HG02852 (cell line): ENCODE measurements around the gene ALG12.

Experiments used
- ATAC-seq: cut with Tn5 transposase; IDR thresholded peaks from one replicate; pipeline ENCODE4 v1.9.1; 2021; ENCODE audit warnings: mild to moderate bottlenecking, moderate library complexity; ENCODE audit not compliant: unreplicated experiment

ALG12 gene

GRCh38 chr22:49958366-49958921, 40.2 kb upstream of the ALG12 start:
- ATAC-seq, result no peak

- no peak for ATAC-seq
Observed at GRCh38 chr22:49957826-49958365, 39.7 kb upstream of the ALG12 start.

GRCh38 chr22:49956914-49957825, 38.9 kb upstream of the ALG12 start:
- no peak for ATAC-seq

DNA sequence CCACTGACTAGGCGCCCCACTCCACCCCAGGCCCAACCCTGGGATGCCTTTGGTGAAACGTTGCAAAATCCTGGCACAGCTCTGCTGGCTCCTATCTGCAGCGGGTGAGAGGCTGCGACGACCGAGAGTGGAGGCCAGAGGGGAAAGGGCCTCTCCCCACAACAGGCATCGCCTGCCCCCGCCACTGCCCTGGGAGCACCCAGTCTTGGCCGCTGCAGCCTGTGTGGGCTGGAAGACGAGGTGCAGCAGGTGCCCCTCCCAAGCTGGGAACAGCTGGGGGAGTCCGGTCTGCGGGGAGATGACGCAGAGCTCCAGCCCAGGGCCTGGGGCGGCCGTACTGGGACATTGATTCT, 38.2 kb upstream of the ALG12 start:
- no peak for ATAC-seq

DNA sequence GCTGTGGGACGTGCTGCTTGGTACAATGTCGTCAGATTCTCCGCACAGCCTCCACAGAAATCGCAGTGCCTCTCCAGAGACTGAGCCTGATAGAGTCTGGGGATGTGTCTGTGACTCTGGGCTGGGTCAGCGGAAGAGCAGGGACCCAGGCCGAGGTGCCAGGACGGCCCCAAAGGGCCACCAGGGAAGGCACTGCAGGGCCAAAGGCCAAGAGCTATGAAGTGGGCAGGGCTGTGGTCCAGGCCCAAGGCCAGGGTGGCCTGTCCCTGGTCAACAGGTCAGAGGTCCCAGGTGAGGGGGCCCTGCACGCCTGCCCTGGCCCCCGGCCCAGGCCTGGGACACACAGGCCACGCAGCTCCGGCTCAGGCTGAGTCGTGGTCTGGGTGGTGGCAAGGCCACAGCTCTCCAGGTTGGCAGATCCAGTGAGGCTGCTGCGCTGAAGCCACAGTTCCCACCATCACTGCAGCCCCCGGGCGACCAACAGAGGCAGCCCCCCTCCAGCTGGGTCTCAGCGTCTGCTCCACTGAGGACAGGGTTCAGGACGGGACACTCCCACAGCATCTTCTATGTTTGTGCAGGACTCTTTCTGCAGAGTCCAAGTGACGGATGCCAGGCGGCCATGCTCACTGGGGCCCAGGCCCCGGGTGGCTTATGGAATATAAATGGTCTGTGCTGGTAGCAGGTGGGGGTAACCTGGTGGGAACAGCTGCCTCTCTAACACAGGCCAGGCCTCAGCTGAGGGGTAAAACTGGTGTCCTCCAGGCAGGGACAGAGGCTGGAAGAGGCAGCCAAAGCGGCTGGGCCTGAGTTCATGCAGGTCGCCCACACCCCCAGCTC, 37.6 kb upstream of the ALG12 start:
- no peak for ATAC-seq

- no peak for ATAC-seq
Observed at GRCh38 chr22:49954991-49955580, 36.8 kb upstream of the ALG12 start.

- ATAC-seq, result no peak
Observed at GRCh38 chr22:49954354-49954753, 36.1 kb upstream of the ALG12 start.

- no peak for ATAC-seq
Observed at GRCh38 chr22:49953680-49954344, 35.6 kb upstream of the ALG12 start.

DNA sequence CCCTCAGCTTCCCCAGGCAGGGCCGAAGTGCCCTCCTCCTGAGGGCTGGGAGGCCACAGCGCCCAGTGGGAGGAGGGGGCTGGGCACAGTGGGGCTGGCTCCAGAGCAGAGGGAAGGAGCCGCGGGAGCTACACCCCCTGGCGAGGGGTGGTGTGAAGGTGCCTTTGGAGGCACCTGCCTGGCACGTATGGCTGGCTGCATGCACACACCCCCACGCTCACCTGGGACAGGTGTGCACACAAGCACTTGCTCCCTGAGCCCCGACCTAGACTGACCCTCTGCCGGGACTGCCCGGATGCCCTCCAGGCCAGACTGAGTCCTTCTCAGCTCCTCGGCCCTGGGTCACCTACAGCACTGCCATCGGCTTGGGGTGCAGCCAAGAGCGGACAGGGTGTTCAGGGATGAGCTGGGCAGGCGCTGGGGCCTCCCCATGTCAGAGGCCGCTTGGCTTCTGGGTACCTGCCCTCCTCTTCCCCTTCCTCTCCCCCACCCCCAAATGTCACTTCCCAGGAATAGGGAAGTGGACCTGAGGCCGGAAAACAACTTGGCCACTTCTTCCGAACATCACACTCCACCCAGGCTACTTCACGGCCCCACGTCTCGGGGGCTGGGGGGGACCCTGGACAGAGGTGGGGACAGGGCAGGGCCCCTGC, 34.9 kb upstream of the ALG12 start:
- no peak for ATAC-seq

DNA sequence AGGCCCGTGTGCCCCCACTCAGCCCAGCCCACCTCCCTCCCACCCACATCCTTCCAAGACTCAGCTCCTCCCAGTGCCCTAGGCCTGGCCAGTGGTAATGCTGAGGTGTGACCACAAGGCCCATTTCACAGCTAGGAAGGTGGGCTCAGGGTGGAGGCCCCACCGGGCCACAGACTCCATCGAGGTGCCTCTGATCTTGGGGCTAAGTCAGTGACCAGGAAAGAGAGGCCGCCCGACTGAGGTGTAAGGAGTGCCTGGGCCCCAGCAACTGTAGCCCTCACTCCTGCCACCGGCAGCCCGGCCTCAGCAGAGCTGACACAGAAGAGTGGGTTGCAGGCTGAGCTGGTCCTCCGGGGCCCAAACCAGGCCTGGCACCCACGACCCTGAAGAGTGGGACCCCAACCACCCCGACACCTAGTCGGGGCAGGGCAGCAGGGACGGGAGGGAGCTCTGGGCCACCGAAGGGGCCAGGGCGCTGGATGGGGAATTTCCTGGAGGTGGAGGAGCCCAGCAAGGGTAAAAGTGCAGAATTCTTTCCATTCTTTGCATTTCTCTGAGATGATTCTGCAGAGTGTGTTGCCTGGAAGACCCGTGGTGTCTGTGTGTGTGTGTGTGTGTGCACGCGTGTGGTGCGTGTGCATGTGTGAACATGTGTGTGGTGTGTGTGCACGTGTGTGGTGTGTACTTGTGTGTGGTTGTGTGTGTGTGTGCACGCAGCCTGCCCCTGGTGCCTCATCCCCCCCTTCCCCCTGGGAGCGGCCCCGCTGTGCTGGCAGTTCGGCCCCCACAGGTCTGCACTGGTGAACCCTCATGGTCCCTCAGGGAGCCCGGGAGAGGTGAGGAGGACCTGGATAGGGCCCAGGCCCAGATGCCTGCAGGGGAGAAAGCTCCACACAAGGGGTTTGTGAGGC, 34.0 kb upstream of the ALG12 start:
- ATAC-seq, result no peak

DNA sequence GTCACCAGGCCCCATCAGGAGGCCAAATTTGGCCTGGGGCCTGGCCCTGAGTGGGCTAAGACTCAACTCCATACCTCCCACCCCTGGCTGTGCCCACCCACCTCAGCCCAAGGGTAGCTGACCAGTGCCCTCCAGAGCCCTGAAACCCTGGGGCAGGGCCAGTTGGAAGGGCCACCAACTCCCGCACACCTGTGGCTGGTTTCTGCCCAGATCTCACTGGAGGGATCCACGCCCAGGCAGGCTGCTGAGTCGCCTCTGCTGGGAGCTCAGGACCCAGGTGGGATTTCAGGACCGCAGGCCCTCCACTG, 33.4 kb upstream of the ALG12 start:
- ATAC-seq, result no peak

DNA sequence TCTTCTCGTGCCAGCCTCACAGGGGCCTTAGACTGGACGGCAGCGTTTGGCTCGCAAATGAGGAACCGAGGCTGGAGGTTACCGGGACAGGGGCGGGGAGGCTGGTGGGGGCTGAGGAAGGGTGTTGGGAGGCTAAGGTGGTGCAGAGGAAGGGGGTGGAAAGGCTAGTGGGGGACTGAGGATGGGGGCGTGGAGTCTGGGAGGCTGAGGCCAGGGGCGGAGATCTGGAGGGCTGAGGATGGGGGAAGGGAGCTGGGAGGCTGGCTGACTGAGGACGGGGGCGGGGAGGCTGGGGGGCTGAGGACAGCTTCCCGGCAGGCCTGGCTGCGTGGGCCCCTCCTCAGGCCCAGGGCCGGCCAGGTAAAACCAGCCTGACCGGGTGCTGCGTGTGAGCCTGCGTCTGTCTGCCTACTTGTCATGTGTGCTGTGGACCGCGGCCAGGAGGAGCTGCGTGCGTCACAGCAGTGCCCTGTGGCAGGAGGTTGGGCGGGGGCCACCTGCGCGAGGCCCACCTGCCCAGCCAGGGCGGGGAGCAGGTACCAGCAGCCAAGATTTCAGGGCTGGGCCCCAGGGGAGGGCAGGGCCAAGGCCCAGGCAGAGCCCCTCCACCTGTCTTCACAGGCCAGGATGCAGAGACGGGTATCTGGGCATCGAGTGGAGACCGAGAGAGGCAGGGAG, 32.9 kb upstream of the ALG12 start:
- ATAC-seq, result no peak

- ATAC-seq, result no peak
Observed at GRCh38 chr22:49950396-49950994, 32.3 kb upstream of the ALG12 start.

GRCh38 chr22:49949914-49950292, 31.7 kb upstream of the ALG12 start:
- ATAC-seq, result no peak

DNA sequence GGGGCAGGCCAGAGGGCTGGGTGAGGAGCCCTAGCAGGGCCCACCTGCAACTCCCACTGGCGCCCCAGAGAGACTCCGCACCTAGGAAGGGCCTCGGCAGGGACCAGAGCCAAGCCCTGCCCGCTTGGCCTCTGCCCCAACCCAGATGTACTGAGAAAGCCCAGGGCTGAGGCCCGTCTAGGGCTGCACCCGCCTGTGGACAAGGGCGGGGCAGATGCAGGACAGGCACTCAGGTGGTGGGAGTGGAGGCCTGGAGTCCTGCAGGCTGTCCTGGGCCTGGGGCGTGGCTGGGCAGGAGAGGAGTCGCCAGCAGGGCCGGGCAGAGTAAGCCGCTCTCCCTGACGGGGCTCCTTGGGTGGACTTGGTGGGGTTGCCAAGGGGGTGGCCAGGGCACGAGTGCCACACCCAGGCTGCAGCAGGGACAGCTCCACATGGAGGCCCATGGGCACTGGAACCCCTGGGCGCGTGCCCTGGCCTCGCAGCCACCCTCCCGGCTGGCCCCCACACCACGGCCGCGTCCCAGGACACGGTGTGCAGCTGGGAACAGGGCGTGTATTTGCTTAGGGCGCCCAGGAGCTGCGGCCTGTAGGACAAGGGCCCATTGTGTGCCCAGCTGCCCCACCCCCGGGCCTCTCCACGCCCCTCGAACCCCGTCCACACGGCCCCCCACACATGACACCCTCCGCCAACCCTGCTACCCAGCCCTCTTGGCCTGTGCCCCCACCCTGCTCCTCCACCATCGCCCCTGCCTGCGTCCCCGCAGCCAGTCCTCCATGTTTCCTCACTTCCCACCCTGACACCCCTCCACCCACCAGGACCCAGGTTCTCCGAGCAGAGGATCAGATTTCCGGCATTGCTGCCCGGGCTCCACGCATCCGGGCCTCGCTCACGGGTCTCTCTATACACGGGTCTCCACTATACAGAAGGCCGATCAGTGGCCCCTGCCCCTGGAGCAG, 31.0 kb upstream of the ALG12 start:
- no peak for ATAC-seq

GRCh38 chr22:49948116-49948957, 30.1 kb upstream of the ALG12 start:
- no peak for ATAC-seq
